HG03432 (cell line): ENCODE measurements around the gene MTF1.
A peak's percentile ranks its signal among the peaks of the same experiment; 100 is the strongest.

Source experiments
- ATAC-seq: cut with Tn5 transposase; IDR thresholded peaks from one replicate; pipeline ENCODE4 v1.9.1; 2021; ENCODE audit warnings: mild to moderate bottlenecking, moderate library complexity; ENCODE audit not compliant: unreplicated experiment

The MTF1 gene

GRCh38 chr1:37868466-37868865 is 9.1 kb upstream of the MTF1 start:
- ATAC-seq: no peak

- no peak for ATAC-seq
These were observed 8.4 kb upstream of the MTF1 start for GRCh38 chr1:37867784-37868183.

GRCh38 chr1:37866491-37866890 is 7.1 kb upstream of the MTF1 start:
- no peak for ATAC-seq

- ATAC-seq: no peak
These were observed 6.1 kb upstream of the MTF1 start for GRCh38 chr1:37865348-37866120.

GRCh38 chr1:37862330-37862729 is 2.9 kb upstream of the MTF1 start:
- no peak for ATAC-seq

GRCh38 chr1:37861151-37861550 is 1.8 kb upstream of the MTF1 start:
- no peak for ATAC-seq

DNA sequence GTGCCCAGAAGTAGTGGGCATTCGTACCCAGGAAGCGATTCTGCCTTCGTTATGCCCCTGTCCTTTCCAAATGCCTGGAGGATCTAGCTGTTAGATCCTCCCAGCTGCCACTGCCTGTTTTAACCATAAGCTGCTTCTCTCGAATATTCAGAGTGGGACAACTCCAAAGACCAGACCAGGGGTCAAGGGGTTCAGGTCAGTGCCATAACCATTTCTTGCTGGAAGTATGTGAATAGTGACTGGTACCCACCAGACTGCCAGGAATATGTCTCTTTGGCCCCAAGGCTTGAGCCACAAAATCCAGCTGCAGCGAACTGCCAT is 914 bp upstream of the MTF1 start:
- ATAC-seq: no peak

DNA sequence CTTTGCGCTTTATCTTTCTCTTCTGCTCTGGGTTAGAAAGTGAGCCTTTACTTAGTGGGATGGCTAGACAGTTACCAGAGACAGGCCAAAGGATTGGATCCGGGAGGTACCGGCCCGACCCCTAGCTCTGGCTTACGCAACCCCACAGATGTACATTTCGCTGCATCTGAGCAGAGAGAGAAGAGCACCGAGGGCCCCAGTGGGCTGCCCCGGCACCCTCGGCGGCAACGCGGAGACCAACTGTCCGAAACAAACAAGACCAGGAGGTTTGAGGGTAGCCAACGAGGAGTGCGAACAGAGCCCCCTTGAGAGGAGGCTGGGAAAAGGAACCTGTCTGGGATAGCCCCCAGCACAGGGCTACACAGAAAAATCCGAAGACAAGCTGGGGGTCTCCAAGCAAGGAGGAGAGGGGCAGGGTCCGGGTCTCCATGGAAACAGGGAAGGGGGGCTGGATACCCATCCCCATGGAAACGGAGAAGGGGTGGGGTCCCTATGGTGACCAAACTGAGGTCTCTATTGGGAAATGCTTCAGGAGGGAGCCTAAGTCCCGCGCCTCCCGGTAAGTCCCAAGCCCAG is 373 bp downstream of the MTF1 start:
- peak; percentile 20 for ATAC-seq

DNA sequence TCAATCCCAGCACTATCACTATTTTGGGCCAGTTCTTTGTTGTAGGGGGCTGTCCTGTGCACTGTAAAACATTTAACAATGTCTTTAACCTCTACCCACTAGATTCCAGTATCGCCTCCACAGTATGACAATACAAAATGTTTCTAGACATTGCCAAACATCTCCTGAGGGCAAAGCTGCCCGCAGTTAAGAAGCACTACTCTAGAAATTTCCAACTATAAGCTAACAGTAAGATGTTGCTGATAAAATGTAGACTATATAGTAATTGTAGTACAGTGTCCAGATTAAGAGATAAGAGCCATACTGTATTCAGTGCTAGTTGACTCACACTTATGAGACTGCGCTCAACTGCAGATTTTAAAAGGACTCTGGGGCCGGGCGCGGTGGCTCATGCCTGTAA is 5.0 kb downstream of the MTF1 start:
- no peak for ATAC-seq

DNA sequence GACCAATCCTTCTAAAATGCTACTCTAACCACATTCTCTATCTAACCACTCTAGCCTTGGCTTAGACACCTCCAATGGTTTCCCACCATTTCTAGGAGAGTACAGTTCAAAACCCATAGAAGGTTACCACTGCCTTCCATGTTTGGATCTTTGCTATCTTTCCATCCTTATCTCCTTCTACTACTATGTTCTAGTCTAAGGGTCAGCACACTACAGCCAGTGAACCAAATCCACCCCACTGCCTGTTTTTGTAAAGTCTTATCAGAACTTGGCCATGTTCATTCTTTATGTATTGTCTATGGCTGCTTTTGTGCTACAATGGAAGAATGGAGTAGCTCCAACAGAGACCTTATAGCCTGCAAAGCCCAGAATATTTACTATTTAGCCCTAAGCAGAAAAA is 6.2 kb downstream of the MTF1 start:
- no peak for ATAC-seq

- no peak for ATAC-seq
These were observed 7.6 kb downstream of the MTF1 start for GRCh38 chr1:37851782-37852210.

GRCh38 chr1:37851262-37851661 is 8.1 kb downstream of the MTF1 start:
- ATAC-seq: no peak

DNA sequence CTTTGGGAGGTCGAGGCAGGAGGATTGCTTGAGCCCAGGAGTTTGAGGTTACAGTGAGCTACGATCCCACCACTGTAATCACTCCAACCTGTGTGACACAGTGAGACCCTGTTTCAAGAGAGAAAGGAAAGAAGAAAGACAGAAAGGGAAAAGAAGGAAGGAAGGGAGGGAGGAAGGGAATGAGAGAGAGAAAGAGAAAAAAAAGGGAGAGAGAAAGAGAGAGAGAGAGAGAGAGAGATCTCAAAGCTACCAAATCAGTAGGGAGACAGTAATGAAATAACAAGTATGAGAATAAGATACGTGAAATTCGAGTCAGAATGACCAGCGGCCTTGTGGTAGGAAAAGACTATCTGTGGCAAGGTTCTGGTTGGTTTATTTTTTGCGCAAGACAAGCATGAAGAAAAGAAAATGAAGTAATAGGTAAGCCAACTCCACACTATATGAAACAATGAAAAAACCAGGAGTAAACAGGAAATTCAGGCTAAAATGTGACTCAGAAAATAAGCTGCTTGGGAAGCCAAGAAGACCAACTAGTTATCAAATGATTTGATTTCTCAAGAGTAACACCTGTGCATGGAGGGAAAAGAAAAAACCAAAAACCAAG is 8.9 kb downstream of the MTF1 start:
- no peak for ATAC-seq

GRCh38 chr1:37849480-37849879 is 9.9 kb downstream of the MTF1 start:
- no peak for ATAC-seq

DNA sequence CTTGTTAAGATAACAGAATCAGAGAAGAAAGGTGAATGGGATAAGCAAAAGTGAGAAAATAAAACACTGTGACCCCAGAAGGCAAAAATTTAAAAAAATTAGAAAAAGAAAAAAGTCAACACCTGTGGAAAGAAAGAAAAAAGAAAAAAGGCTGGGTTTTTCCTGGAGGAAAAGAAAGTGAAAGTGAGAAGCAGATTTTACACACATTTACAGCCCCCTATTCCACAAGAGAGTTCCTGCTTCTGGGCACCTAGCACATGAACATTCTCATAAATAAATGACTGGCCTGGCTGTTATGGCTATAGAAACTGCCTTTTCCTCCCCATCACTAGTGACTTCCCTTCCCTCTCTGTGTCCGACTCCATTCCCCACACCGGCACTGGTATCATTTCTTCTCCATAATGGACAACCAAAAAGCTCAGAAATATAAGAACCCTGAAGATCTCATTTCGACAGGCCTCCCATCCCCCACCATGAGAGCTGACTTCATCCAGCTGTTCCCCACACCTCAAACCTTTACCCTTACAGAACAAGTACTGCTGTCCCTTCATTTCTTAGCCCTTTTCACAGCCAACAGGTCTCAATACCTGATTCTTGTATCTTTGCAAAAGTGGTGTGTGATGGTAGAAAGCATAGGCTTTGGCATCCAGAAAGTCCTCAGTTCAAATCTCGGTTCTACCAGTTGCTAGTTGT is 12.6 kb downstream of the MTF1 start:
- ATAC-seq: no peak

DNA sequence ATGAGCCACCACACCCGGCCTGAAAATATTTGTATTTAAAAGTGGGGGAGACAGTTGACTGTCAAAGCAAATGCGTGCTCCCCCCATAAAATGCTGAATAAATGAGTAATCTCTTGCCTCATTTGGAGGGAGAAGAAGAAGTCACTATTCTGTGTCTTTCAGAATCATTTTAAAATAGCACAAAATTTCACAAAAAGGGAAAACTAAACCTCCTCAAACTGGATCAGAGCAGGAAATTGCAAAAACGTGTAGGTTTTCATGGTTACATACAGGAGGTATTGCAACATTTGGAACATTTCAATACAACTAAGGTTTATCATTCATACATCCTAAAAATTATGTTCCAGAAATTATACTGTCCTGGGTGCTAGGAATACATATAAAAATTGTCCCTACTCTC is 13.6 kb downstream of the MTF1 start:
- ATAC-seq: no peak

DNA sequence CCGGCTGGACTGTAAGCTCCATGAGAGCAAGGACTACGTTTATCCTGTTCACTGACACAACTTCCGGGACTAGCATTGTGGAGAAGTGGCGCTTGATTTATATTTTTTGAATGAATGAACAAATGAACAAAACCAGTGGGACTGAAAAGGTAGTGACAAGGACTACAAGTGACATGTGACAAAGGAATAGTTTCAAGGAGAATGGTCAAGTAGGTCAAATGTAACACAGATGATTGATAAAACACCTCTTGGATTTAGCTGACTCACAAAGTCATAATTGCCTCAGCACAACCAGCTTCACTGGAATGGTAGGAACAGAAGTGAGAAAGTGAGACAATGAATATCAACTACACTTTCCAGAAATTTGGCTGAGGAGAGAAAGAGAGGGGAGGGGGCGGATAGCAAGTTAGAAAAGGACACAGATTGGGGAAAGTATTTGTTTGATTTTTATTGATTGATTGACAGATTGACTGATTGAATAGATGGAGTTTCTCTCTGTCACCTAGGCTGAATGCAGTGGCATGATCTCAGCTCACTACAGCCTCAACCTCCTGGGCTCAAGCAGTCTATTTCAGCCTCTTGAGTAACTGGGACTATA is 14.2 kb downstream of the MTF1 start:
- ATAC-seq: no peak

- no peak for ATAC-seq
These were observed 14.9 kb downstream of the MTF1 start for GRCh38 chr1:37844536-37844935.

GRCh38 chr1:37841652-37842051 is 17.7 kb downstream of the MTF1 start:
- no peak for ATAC-seq

DNA sequence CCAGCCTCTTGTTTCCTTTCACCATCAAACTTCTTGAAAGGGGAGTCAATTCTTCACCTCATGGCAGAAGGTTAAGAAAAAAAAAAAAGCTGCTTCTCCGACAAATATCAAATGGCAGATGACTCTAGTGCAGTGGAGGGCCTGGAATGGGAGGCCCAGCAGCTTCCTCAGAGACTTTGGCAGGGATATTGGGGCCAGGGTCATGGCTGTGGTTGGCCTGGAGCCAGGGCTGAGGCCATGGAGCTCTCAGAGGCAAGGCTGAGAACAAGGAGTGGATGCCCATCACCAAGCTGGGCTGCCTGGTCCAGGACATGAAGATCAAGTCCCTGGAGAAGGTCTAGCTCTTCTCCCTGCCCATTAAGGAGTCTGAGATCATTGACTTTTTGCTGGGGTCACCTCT is 18.7 kb downstream of the MTF1 start:
- no peak for ATAC-seq

GRCh38 chr1:37839676-37840075 is 19.7 kb downstream of the MTF1 start:
- ATAC-seq: no peak

- no peak for ATAC-seq
These were observed 22.6 kb downstream of the MTF1 start for GRCh38 chr1:37836788-37837187.
